Measurements from ENCODE around the gene TMEM108.

- TF ChIP-seq REST (IDR thresholded peaks at IDR 0.05; ENCODE audit: insufficient read depth in 1 of 2, low read depth in 2 of 2, low read length in 2 of 2) = no peak
- TF ChIP-seq POLR2AphosphoS5 (IDR thresholded peaks at IDR 0.05; ENCODE audit: low read depth, low read length) = no peak
- TF ChIP-seq SIN3A (IDR thresholded peaks at IDR 0.05; ENCODE audit: borderline replicate concordance, insufficient read depth, low read length) = no peak
- TF ChIP-seq TAF1 (IDR thresholded peaks at IDR 0.05; ENCODE audit: borderline replicate concordance, insufficient read depth, low read length) = no peak
Measured at GRCh38 chr3:133408961-133409360, 370.8 kb downstream of the TMEM108 start.
